ENCODE data around the gene TBCEL.
"Not testable (repeated sequence)": the region's sequence is repeated elsewhere in the genome, so short reads cannot be mapped to it uniquely, and the experiment has no call there.

TBCEL gene

DNA sequence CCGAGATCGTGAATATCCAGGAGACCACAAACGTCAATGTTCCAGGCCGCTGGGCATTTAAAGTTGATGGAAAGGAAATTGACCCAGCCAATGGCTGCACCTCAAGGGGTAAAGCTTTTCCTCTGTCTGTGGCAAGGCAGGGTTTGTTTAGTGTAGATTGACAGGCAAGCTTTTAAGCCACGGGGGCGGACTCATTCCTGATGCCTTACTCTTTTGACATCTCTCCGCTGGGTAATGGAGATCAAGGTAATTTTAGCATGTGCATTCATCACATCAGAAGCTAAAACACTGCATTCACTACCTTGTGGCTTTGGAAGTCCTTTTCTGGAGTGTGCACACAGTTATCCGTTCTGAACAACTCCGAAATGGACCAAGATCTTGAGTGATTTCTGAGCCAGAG lies 89.7 kb downstream of the TBCEL start:
- H3K36me3 Mint-ChIP-seq (ENCODE audit: low read depth): no peaks in the 10 kb centered on the region
- no peaks in the 10 kb centered on the region for H3K9me3 Mint-ChIP-seq
- no peak overlapping the region for H3K27ac Mint-ChIP-seq
- H3K27me3 Mint-ChIP-seq (ENCODE audit: low read depth): peaks cover 28% of the 10 kb centered on the region
- H3K4me1 Mint-ChIP-seq (ENCODE audit: low read depth): no peaks in the 10 kb centered on the region
- H3K4me3 Mint-ChIP-seq: no peak overlapping the region

DNA sequence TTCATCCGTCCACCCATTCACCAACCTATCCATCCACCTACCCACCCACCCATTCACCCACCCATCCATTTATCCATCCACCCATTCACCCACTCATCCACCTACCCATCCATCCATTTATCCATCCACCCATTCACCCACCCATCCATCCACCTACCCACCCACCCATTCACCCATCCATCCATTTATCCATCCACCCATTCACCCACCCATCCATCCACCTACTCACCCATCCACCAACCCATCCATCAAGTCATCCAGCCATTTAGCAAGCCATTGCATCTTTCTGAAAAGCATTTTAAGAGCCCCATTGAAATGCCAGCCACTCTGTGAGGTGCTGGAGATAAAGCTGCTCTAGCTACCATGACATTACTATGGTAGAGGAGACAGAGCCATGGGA lies 91.1 kb downstream of the TBCEL start:
- H3K27me3 Mint-ChIP-seq (ENCODE audit: low read depth): peaks cover 24% of the 10 kb centered on the region
- not testable (repeated sequence) for H3K36me3 Mint-ChIP-seq (ENCODE audit: low read depth); H3K9me3 Mint-ChIP-seq; H3K27ac Mint-ChIP-seq; H3K4me1 Mint-ChIP-seq (ENCODE audit: low read depth); H3K4me3 Mint-ChIP-seq

DNA sequence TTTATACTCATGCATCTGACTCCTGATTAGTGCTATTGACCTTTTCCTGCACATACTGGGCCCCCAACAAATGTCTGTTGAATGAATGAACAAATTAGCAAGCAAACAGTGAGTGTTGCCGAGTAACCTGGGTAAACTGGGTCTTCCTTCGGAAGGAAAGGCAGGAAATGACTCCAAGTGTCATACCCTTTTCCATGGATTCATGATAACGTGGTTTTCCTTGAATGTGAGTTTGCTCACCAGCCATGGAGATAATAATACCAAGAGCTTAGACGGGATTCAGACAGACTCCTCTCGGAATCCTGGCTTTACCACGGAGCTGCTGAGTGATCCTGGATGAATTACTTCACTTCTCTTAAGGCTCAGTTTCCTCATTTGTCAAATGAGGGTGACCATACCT lies 93.9 kb downstream of the TBCEL start:
- Mint-ChIP-seq H3K4me3 (no peak overlapping the region), H3K4me1 (ENCODE audit: low read depth) (no peaks in the 10 kb centered on the region), H3K27ac (no peak overlapping the region), H3K36me3 (ENCODE audit: low read depth) (no peaks in the 10 kb centered on the region), H3K27me3 (ENCODE audit: low read depth) (peaks cover under 1% of the 10 kb centered on the region), H3K9me3 (no peaks in the 10 kb centered on the region)

DNA sequence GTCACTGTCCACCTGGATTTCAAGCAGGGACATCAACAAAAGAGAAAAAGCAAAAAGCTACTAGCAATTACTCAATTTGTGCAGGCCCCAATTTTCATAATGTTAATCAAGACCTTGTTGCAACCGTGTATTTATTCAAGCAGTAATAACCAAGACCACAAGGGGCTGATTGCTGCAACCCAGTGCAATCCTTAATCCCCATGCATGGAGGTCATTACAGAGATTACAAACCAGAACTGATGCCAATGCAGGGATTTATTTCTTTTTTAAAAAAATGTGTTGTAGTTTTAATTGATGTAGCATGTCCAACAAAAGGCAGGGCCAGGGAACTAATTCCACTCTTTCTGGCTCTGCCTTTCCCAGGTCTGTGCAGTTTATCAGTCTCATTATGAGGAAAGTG lies 95.5 kb downstream of the TBCEL start:
- H3K27ac Mint-ChIP-seq: no peak overlapping the region
- H3K4me1 Mint-ChIP-seq (ENCODE audit: low read depth): no peaks in the 10 kb centered on the region
- H3K9me3 Mint-ChIP-seq: peaks cover 4% of the 10 kb centered on the region
- no peaks in the 10 kb centered on the region for H3K36me3 Mint-ChIP-seq (ENCODE audit: low read depth)
- no peaks in the 10 kb centered on the region for H3K27me3 Mint-ChIP-seq (ENCODE audit: low read depth)
- H3K4me3 Mint-ChIP-seq: no peak overlapping the region

DNA sequence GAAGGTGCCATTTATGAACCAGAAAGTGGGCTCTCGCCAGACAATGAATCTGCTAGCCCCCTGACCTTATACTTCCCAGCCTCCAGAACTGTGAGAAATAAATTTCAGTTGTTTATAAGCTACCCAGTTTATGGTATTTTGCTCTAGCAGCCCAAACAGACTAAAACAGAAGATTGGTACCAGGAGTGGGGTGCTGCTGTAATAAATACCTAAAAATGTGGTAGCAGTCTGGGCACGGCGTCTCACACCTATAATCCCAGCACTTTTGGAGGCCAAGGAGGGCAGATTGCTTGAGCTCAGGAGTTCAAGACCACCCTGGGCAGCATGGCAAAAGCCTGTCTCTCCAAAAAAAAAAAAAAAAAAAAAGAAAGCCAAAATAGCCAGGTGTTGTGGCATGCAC lies 98.4 kb downstream of the TBCEL start:
- peaks cover 4% of the 10 kb centered on the region for H3K9me3 Mint-ChIP-seq
- no peak overlapping the region for H3K4me3 Mint-ChIP-seq
- H3K27ac Mint-ChIP-seq: no peak overlapping the region
- H3K4me1 Mint-ChIP-seq (ENCODE audit: low read depth): no peaks in the 10 kb centered on the region
- no peaks in the 10 kb centered on the region for H3K36me3 Mint-ChIP-seq (ENCODE audit: low read depth)
- H3K27me3 Mint-ChIP-seq (ENCODE audit: low read depth): no peaks in the 10 kb centered on the region

DNA sequence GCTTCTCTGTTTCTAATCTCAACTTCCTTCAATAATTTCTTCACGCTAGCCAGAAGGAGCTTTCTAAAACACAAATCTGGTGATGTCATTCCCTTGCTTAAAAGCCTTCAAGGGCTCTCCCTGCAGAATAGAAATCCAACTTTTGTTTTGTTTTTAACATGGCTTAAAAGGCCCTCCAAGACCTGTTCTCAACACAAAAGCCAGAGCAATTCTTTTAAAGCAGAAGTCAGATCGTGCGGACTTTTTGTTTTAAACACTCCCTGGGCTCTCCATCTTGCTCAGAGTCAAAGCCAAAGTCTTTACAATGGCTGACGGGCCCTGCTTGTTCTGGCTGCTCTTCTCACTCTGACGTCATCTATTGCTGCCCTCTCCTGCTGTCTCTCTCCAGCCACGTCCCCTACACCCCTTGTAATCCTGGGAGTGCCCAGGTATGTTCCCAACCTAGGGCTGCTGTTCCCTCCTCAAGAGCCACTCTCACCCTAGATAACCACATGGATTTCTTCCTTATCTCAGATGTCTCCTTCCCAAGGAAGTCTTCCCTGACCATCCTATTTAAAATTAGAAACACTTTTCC lies 99.7 kb downstream of the TBCEL start:
- peaks cover 4% of the 10 kb centered on the region for H3K9me3 Mint-ChIP-seq
- H3K4me3 Mint-ChIP-seq: no peak overlapping the region
- no peaks in the 10 kb centered on the region for H3K4me1 Mint-ChIP-seq (ENCODE audit: low read depth)
- no peaks in the 10 kb centered on the region for H3K27me3 Mint-ChIP-seq (ENCODE audit: low read depth)
- H3K27ac Mint-ChIP-seq: no peak overlapping the region
- H3K36me3 Mint-ChIP-seq (ENCODE audit: low read depth): no peaks in the 10 kb centered on the region

DNA sequence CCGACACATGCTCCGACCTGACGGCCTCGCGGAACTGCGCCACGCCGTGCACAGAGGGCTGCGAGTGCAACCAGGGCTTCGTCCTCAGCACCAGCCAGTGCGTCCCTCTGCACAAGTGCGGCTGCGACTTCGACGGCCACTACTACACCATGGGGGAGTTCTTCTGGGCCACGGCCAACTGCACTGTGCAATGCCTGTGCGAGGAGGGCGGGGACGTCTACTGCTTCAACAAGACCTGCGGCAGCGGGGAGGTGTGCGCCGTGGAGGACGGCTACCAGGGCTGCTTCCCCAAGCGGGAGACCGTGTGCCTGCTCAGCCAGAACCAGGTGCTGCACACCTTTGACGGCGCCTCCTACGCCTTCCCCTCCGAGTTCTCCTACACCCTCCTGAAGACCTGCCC lies 103.9 kb downstream of the TBCEL start:
- Mint-ChIP-seq H3K4me3 (no peak overlapping the region), H3K4me1 (ENCODE audit: low read depth) (no peaks in the 10 kb centered on the region), H3K9me3 (peaks cover 4% of the 10 kb centered on the region), H3K36me3 (ENCODE audit: low read depth) (no peaks in the 10 kb centered on the region), H3K27ac (no peak overlapping the region), H3K27me3 (ENCODE audit: low read depth) (no peaks in the 10 kb centered on the region)

DNA sequence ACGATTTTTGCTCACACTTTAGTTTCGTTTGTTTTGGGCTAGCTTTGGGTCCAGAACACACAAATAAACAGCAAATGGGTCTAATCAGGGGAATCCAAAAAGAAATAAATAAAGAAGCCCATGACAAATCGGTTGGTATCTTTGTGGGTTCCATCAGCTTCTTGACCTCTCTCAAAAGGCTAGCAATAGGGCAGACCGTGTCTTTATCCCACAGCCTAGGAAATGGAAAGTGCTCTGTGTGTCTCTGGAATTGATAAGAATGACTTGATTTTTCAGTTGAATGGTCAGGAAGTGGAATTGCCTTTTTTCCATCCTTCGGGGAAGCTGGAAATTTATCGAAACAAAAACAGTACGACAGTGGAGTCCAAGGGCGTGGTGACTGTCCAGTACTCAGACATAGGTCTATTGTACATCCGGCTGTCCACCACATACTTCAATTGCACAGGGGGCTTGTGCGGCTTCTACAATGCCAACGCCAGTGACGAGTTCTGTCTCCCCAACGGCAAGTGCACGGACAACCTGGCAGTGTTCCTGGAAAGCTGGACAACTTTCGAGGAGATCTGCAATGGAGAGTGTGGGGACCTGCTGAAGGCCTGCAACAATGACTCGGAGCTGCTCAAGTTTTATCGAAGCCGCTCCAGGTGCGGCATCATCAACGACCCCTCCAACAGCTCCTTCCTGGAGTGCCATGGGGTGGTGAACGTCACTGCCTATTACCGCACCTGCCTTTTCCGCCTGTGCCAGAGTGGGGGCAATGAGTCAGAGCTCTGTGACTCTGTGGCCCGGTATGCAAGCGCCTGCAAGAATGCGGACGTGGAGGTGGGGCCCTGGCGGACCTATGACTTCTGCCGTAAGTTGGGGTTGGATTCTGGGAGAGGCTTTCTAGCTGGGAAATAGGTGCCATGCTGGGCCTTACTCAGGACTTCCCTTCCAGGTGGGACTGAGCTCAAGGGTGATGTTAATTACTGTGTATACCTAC lies 105.7 kb downstream of the TBCEL start:
- H3K36me3 Mint-ChIP-seq (ENCODE audit: low read depth): no peaks in the 10 kb centered on the region
- H3K27me3 Mint-ChIP-seq (ENCODE audit: low read depth): no peaks in the 10 kb centered on the region
- H3K9me3 Mint-ChIP-seq: no peaks in the 10 kb centered on the region
- H3K27ac Mint-ChIP-seq: no peak overlapping the region
- H3K4me3 Mint-ChIP-seq: no peak overlapping the region
- H3K4me1 Mint-ChIP-seq (ENCODE audit: low read depth): no peaks in the 10 kb centered on the region

DNA sequence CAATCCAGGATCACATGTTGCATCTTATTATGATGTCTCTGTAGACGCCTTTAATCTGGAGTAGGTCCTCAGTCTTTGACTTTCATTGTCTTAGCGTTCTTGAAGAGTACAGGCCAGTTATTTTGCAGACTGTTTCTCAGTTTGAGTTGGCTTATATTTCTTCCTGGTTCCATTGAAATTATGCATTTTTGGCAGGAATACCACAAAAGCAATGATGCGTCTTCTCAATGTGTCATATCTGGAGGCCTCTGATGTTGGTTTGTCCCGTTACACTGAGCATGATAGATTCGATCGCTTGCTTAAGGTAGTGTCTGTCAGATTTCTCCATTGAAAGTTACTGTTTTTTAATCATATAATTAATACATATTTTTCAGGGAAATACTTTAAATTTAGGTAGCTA lies 107.8 kb downstream of the TBCEL start:
- Mint-ChIP-seq H3K36me3 (ENCODE audit: low read depth) (no peaks in the 10 kb centered on the region), H3K27me3 (ENCODE audit: low read depth) (no peaks in the 10 kb centered on the region), H3K27ac (no peak overlapping the region), H3K4me1 (ENCODE audit: low read depth) (no peaks in the 10 kb centered on the region), H3K9me3 (no peaks in the 10 kb centered on the region), H3K4me3 (no peak overlapping the region)

DNA sequence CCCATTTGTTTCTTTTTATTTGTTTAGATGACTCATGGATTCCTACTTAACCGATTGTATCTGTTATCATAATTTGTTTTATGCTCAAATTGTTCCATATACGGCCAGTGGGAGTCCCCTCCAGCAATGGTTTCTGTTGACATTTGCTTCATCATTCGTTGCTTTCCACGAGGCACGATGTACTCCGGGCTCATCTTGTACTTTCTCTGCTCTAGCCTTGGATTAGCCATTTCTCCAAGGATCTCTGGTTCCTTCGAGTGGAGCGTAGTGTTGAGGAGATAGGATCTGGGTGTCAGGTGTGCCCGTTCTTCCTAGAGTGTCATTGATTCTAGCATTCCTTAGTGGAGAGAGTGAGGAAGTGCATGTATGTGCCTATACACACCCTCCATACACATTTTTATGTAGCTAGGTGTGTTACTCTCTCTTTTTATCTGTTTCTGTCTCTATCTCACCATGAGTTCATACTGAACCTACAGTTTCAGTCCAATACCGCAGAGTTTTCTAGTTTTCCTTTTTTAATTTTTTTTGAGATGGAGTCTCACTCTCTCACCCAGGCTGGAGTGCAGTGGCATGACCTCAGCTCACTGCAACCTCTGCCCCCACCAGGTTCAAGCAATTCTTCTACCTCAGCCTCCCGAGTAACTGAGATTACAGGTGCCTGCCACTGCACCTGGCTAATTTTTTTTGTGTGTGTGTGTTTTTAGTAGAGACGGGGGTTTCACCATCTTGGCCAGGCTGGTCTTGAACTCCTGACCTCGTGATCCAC lies 108.5 kb downstream of the TBCEL start:
- H3K36me3 Mint-ChIP-seq (ENCODE audit: low read depth): no peaks in the 10 kb centered on the region
- H3K4me3 Mint-ChIP-seq: no peak overlapping the region
- no peaks in the 10 kb centered on the region for H3K9me3 Mint-ChIP-seq
- no peak overlapping the region for H3K27ac Mint-ChIP-seq
- H3K4me1 Mint-ChIP-seq (ENCODE audit: low read depth): no peaks in the 10 kb centered on the region
- no peaks in the 10 kb centered on the region for H3K27me3 Mint-ChIP-seq (ENCODE audit: low read depth)

DNA sequence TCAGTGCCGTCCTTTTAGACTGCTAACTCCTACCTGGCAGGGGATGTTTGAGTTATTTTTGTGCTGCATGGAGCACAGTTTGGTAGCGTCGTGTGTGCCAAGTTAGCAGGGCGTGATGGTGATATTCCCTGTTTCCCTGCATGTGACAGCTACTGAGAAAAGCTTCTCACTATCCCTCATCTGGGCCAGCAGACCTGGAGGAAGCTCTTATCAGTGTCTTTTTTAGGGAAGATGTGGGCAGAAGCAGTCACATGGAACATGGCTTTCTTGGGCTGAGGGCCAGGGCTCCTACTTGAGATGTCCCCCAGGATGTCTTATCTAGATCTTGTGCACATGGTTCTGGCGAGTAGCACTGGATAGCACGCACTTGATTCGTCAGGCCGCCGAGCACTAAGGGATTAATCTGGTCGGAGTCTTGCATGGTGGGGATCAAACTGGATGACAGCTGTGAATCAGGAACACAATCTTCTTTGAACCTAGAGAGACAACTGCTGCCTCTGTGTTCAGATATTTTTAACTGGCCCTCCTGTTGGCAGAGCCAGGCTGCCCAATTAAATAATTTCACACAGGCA lies 110.9 kb downstream of the TBCEL start:
- H3K27me3 Mint-ChIP-seq (ENCODE audit: low read depth): no peaks in the 10 kb centered on the region

DNA sequence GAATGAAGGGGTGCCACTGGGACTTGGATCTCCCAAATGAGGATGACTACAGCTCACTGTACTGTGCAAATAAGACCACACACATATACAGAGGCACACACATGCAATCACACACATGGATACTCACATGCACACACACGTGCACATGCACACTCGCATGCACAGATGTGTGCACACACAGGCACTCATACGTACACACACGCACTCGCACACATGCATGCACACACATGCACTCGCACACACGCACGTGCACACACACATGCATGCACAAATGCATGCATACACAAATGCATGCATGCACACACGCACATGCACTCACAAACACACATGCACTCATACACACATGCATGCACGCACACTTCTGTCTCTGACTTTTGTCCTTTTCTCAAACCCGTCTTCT lies 113.1 kb downstream of the TBCEL start:
- no peak overlapping the region for H3K27ac Mint-ChIP-seq
- H3K9me3 Mint-ChIP-seq: no peaks in the 10 kb centered on the region
- H3K4me3 Mint-ChIP-seq: no peak overlapping the region
- no peaks in the 10 kb centered on the region for H3K27me3 Mint-ChIP-seq (ENCODE audit: low read depth)
- no peaks in the 10 kb centered on the region for H3K4me1 Mint-ChIP-seq (ENCODE audit: low read depth)
- H3K36me3 Mint-ChIP-seq (ENCODE audit: low read depth): no peaks in the 10 kb centered on the region

More for the DNA sequence above, 110.9 kb downstream of the TBCEL start:
- Mint-ChIP-seq H3K27ac (no peak overlapping the region), H3K36me3 (ENCODE audit: low read depth) (no peaks in the 10 kb centered on the region), H3K4me3 (no peak overlapping the region), H3K4me1 (ENCODE audit: low read depth) (no peaks in the 10 kb centered on the region), H3K9me3 (no peaks in the 10 kb centered on the region)

DNA sequence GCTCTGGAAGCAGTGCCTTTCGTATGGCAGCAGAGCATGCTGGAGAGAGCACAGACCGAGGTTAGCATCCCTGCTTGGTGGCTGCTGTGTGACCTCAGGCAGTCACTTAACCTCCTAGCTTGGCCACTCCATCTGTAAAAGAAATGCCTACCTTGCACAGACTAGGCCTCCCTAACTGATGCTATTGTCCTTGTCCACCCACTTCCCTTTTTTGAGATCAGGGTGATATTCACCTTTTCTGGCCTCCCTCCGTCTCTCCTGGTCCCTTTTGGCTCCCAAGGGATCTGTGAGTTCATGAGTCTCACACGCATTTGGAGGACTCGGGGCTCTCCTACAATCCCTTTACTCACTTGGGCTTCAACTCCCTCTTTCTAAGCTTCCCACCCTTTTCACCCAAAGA lies 114.4 kb downstream of the TBCEL start:
- H3K27ac Mint-ChIP-seq: no peak overlapping the region
- peaks cover under 1% of the 10 kb centered on the region for H3K27me3 Mint-ChIP-seq (ENCODE audit: low read depth)
- no peak overlapping the region for H3K4me3 Mint-ChIP-seq
- H3K9me3 Mint-ChIP-seq: no peaks in the 10 kb centered on the region
- no peaks in the 10 kb centered on the region for H3K36me3 Mint-ChIP-seq (ENCODE audit: low read depth)
- H3K4me1 Mint-ChIP-seq (ENCODE audit: low read depth): no peaks in the 10 kb centered on the region

DNA sequence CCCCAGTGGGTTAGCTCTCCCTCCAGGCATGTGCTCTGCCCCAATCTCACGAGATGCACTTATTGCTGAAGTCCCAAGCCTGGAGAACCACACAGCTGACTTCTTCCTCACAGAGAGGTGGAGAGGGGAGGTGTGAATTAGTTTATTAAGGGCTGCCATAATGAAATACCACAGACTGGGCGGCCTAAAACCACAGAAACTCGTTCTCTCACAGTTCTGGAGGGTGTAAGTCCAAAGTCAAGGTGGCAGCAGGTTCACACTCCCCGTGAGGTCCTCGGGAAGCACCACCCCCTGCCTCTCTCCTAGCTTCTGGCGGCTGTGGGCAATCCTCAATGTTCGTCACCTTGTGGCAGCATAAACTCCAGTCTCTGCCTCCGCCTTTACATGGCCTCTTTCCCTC lies 116.5 kb downstream of the TBCEL start:
- H3K27ac Mint-ChIP-seq: no peak overlapping the region
- no peaks in the 10 kb centered on the region for H3K9me3 Mint-ChIP-seq
- H3K27me3 Mint-ChIP-seq (ENCODE audit: low read depth): peaks cover 4% of the 10 kb centered on the region
- no peaks in the 10 kb centered on the region for H3K36me3 Mint-ChIP-seq (ENCODE audit: low read depth)
- no peaks in the 10 kb centered on the region for H3K4me1 Mint-ChIP-seq (ENCODE audit: low read depth)
- H3K4me3 Mint-ChIP-seq: no peak overlapping the region

All from T-helper 1 cell treated with Interleukin-12 subunit alpha and Interleukin-12 subunit beta and Interleukin-4 antibody, amounts not matched to agents 30 μg/mL and 1 μg/mL, for 36 hours (primary cell).